HCT116 (cell line): ENCODE data around the gene COPS6. TPM values are rescaled to one million over a fixed set of nuclear protein-coding genes. Genes with fewer than 3 reads are reported as not detected.

Experiments used
- ATAC-seq: fragments of 200-7000 bp; cut with Tn5 transposase; 2 replicates; pipeline ENCODE4 v1.9.1; 2020; ENCODE audit warnings: mild to moderate bottlenecking, moderate library complexity
- BruUV-seq: library from RNA; stranded (reverse); fragments of 400-500 nt; replicated peaks from 2 replicates; lab custom pipeline; 2021; lab: Mats Ljungman, UMichigan
- CTCF ChIA-PET: fragments of 300-600 bp; sonication (Branson Sonifier 250); formaldehyde crosslinking; loops from one replicate; lab custom pipeline; 2021; ENCODE audit warnings: antibody characterized with exemption; lab: Charles Lee
- POLR2A ChIA-PET: fragments of 300-600, 350-600 bp; sonication (Branson Sonifier 250); formaldehyde crosslinking; loops from one replicate; lab custom pipeline; 2021; ENCODE audit warnings: antibody characterized with exemption; lab: Charles Lee
- RAD21 ChIA-PET, 2 experiments: fragments of 300-600 bp; sonication (Branson Sonifier 250); formaldehyde crosslinking; loops; one replicate each; lab custom pipeline; 2023; ENCODE audit warnings: low total read pairs in 2 of 2; ENCODE audit not compliant: uncharacterized antibody in 2 of 2, unreplicated experiment in 2 of 2, low non-redundant PET in 1 of 2; lab: Charles Lee
- DNase-seq: peaks from one replicate; pipeline ENCODE4 v3.0.0-alpha.2; 2010; ENCODE audit warnings: low read depth, low spot score
- H2AFZ ChIP-seq: fragments of 200-600 bp; shearing (Covaris generic), sonication (generic); 2 replicates; pipeline ENCODE4 v1.6.1; 2017; ENCODE audit warnings: low read depth, mixed run types, mixed read lengths, antibody characterized with exemption, low read length; ENCODE audit not compliant: poor library complexity, severe bottlenecking
- H3K27ac ChIP-seq: 2 replicates; pipeline ENCODE4 v1.5.1; 2012; ENCODE audit warnings: low read depth, low read length
- H3K27me3 ChIP-seq: fragments of 200-600 bp; sonication (generic); 2 replicates; pipeline ENCODE4 v1.6.1; 2016; ENCODE audit warnings: mixed run types, low read length, mixed read lengths; ENCODE audit not compliant: insufficient read depth
- H3K36me3 ChIP-seq, 2 experiments: fragments of 200-500 bp in 1 of 2; fragments of 200-600 bp in 1 of 2; sonication (Bioruptor generic) in 1 of 2; sonication (generic) in 1 of 2; 2 replicates each; pipeline versions ENCODE4 v1.5.1 to v1.6.1; 2014 to 2016; ENCODE audit warnings: low read length in 2 of 2, inconsistent platforms in 1 of 2, mixed read lengths in 1 of 2, mixed run types in 1 of 2; ENCODE audit not compliant: insufficient read depth in 2 of 2, control insufficient read depth in 1 of 2
- H3K4me1 ChIP-seq, 2 experiments: fragments of 200-600 bp in 1 of 2; sonication (generic) in 1 of 2; 2 replicates each; pipeline versions ENCODE4 v1.5.1 to v1.6.1; 2012 to 2017; ENCODE audit warnings: low read length in 2 of 2, inconsistent platforms in 1 of 2, mild to moderate bottlenecking in 1 of 2, mixed read lengths in 1 of 2, mixed run types in 1 of 2, moderate library complexity in 1 of 2; ENCODE audit not compliant: insufficient read depth in 2 of 2, control insufficient read depth in 1 of 2
- H3K4me2 ChIP-seq: fragments of 200-600 bp; sonication (generic); 2 replicates; pipeline ENCODE4 v1.6.1; 2017; ENCODE audit warnings: mixed run types, low read length, mixed read lengths
- H3K4me3 ChIP-seq, 2 experiments: fragments of 200-600 bp in 1 of 2; sonication (generic) in 1 of 2; replicated peaks in 1 of 2; 2 replicates each; pipeline ENCODE4 v1.5.1; 2011 to 2016; ENCODE audit warnings: low read length in 2 of 2, control low read depth in 1 of 2, low read depth in 1 of 2, mild to moderate bottlenecking in 1 of 2, mixed read lengths in 1 of 2, mixed run types in 1 of 2
- H3K79me2 ChIP-seq: fragments of 200-600 bp; sonication (generic); 2 replicates; pipeline ENCODE4 v1.6.1; 2017; ENCODE audit warnings: mild to moderate bottlenecking, mixed run types, low read length, moderate library complexity, mixed read lengths; ENCODE audit not compliant: insufficient read depth
- H3K9ac ChIP-seq: fragments of 200-600 bp; sonication (generic); 2 replicates; pipeline ENCODE4 v1.6.1; 2016; ENCODE audit warnings: low read length, mixed read lengths
- H3K9me2 ChIP-seq: fragments of 200-600 bp; sonication (generic), shearing (Covaris generic); 2 replicates; pipeline ENCODE4 v1.6.1; 2017; ENCODE audit warnings: mixed run types, mild to moderate bottlenecking, moderate library complexity; ENCODE audit not compliant: insufficient read depth
- H3K9me3 ChIP-seq, 2 experiments: fragments of 200-500 bp in 1 of 2; fragments of 200-600 bp in 1 of 2; sonication (Bioruptor generic) in 1 of 2; sonication (generic) in 1 of 2; 2 replicates each; pipeline ENCODE4 v1.6.1; 2014 to 2017; ENCODE audit warnings: low read length in 2 of 2, mixed read lengths in 2 of 2, inconsistent platforms in 1 of 2, low read depth in 1 of 2, mild to moderate bottlenecking in 1 of 2, mixed run types in 1 of 2, moderate library complexity in 1 of 2; ENCODE audit not compliant: control insufficient read depth in 1 of 2, insufficient read depth in 1 of 2
- H4K20me1 ChIP-seq: fragments of 200-600 bp; sonication (generic), shearing (Covaris generic); 2 replicates; pipeline ENCODE4 v1.6.1; 2017; ENCODE audit warnings: mixed run types, mild to moderate bottlenecking, moderate library complexity; ENCODE audit not compliant: insufficient read depth
- ATF3 ChIP-seq: IDR thresholded peaks from 2 replicates; pipeline ENCODE4 v1.6.1; 2012
- CBX3 ChIP-seq: IDR thresholded peaks from 2 replicates; pipeline ENCODE4 v1.6.1; 2012; ENCODE audit warnings: low read depth
- CEBPB ChIP-seq: IDR thresholded peaks from 2 replicates; pipeline ENCODE4 v1.6.1; 2012; ENCODE audit warnings: low read depth
- CTCF ChIP-seq, 3 experiments: fragments of 200-600 bp in 1 of 3; sonication (generic) in 1 of 3; IDR thresholded peaks in 2 of 3; conservative IDR thresholded peaks in 1 of 3; 2 replicates each; pipeline ENCODE4 v1.5.1; 2012 to 2017; ENCODE audit warnings: low read depth in 2 of 3, low read length in 2 of 3, antibody characterized with exemption in 1 of 3, borderline replicate concordance in 1 of 3, control low read depth in 1 of 3, mild to moderate bottlenecking in 1 of 3, mixed read lengths in 1 of 3, mixed run types in 1 of 3, moderate library complexity in 1 of 3; ENCODE audit not compliant: insufficient read depth in 1 of 3
- EGR1 ChIP-seq: IDR thresholded peaks from 2 replicates; pipeline ENCODE4 v1.6.1; 2012; ENCODE audit warnings: low read depth
- EZH2 ChIP-seq: fragments of 200-600 bp; sonication (generic); IDR thresholded peaks from 2 replicates; pipeline ENCODE4 v1.6.1; 2017; ENCODE audit warnings: antibody characterized with exemption, mixed run types
- JUND ChIP-seq: IDR thresholded peaks from 2 replicates; pipeline ENCODE4 v1.6.1; 2012
- POLR2AphosphoS5 ChIP-seq: IDR thresholded peaks from 2 replicates; pipeline ENCODE4 v1.6.1; 2011; ENCODE audit warnings: mild to moderate bottlenecking, low read depth, low read length, moderate library complexity
- RAD21 ChIP-seq: IDR thresholded peaks from 2 replicates; pipeline ENCODE4 v1.6.1; 2012; ENCODE audit warnings: low read depth, mild to moderate bottlenecking
- REST ChIP-seq: IDR thresholded peaks from 2 replicates; pipeline ENCODE4 v1.6.1; 2012; ENCODE audit warnings: low read depth
- SP1 ChIP-seq: IDR thresholded peaks from 2 replicates; pipeline ENCODE4 v1.6.1; 2012; ENCODE audit warnings: low read depth
- SRF ChIP-seq: IDR thresholded peaks from 2 replicates; pipeline ENCODE4 v1.6.1; 2012; ENCODE audit warnings: low read depth
- ZBTB33 ChIP-seq: IDR thresholded peaks from 2 replicates; pipeline ENCODE4 v1.6.1; 2011; ENCODE audit warnings: mild to moderate bottlenecking, low read length, moderate library complexity; ENCODE audit not compliant: insufficient replicate concordance; ENCODE audit errors: extremely low read depth
- ZFX ChIP-seq: fragments of 450-650 bp; IDR thresholded peaks from 2 replicates; pipeline ENCODE4 v1.6.1; 2017
- ZNF274 ChIP-seq: fragments of 200-500 bp; sonication (Bioruptor generic); IDR thresholded peaks from 2 replicates; pipeline ENCODE4 v1.6.1; 2014; ENCODE audit warnings: mild to moderate bottlenecking, low read depth, low read length, inconsistent platforms
- intact Hi-C: fragments of 100-400 bp; cut with micrococcal nuclease; formaldehyde crosslinking; loops from 2 replicates; pipeline ENCODE4 v1.10.0; 2022
- total RNA-seq: library from RNA; stranded (reverse); gene quantifications from one replicate; pipeline ENCODE4 v1.2.1, GENCODE V29; 2021; ENCODE audit not compliant: unreplicated experiment

COPS6 gene
- total RNA-seq, 1 experiment from 2014 or later: 126 TPM

GRCh38 chr7:100099452-100099851 is 10.7 kb downstream of the COPS6 start:
- peak overlapping the region; percentile 88 for H3K27ac ChIP-seq
- H3K4me1 ChIP-seq: peaks cover 6 to 24% of the 10 kb centered on the region in 2 experiments; a peak in 3 of 4 replicates
- ChIA-PET RAD21 (no interaction called here), POLR2A (no interaction called here), CTCF (no interaction called here)
- no peak overlapping the region for H2AFZ ChIP-seq
- H3K4me2 ChIP-seq: peak overlapping the region; percentile 98
- intact Hi-C loops: no loop called here
- H3K27me3 ChIP-seq: no peaks in the 10 kb centered on the region
- H3K79me2 ChIP-seq: peaks cover 70% of the 10 kb centered on the region
- ATAC-seq (no peak), DNase-seq (no peak)
- H3K9me3 ChIP-seq: no peaks in the 10 kb centered on the region
- H3K9me2 ChIP-seq: no peaks in the 10 kb centered on the region
- H4K20me1 ChIP-seq: peaks cover 14% of the 10 kb centered on the region
- peak overlapping the region; percentile 90 to 94 for H3K4me3 ChIP-seq
- TF ChIP-seq CTCF (IDR thresholded peaks at IDR 0.05 in 2 of 3, conservative IDR thresholded peaks at IDR 0.05 in 1 of 3; ENCODE audit: borderline replicate concordance in 1 of 3, insufficient read depth in 1 of 3, low read depth in 2 of 3, low read length in 2 of 3) (no peak), CEBPB (no peak), ATF3 (no peak), POLR2AphosphoS5 (no peak), JUND (no peak), RAD21 (no peak), EGR1 (no peak), REST (no peak), CBX3 (no peak), ZBTB33 (no peak), ZFX (no peak), EZH2 (no peak), SP1 (no peak), SRF (no peak), ZNF274 (no peak)
- BruUV-seq: no TSS peak
- peaks cover 49 to 54% of the 10 kb centered on the region in 2 experiments for H3K36me3 ChIP-seq
- H3K9ac ChIP-seq: peak overlapping the region; percentile 100
